Measurements from ENCODE around the gene RNF19B.

Gene RNF19B

GRCh38 chr1:33003657-33004056 is 39.0 kb upstream of the RNF19B start:
- TF ChIP-seq CTCF (IDR thresholded peaks at IDR 0.05; ENCODE audit: control extremely low read depth, extremely low read depth, low read depth, missing control alignments): no peak
- POLR2A ChIA-PET: no interaction called here
- CTCF ChIA-PET: interaction anchor here (0.7 kb wide), 1 partner anchor 12 kb away, joined by 3 read pairs; no protein-coding TSS in a partner anchor
- DNase-seq (ENCODE audit: extremely low spot score): no peak

- POLR2A ChIA-PET: no interaction called here
- CTCF ChIA-PET: interaction anchor here (0.8 to 2.2 kb wide), 2 partner anchors 8 to 31 kb away, joined by 3 to 4 read pairs; no protein-coding TSS in a partner anchor
These were observed 37.4 kb upstream of the RNF19B start for GRCh38 chr1:33002006-33002405.

GRCh38 chr1:33001282-33001681 is 36.7 kb upstream of the RNF19B start:
- TF ChIP-seq CTCF (IDR thresholded peaks at IDR 0.05; ENCODE audit: control extremely low read depth, extremely low read depth, low read depth, missing control alignments): no peak
- no peak for DNase-seq (ENCODE audit: extremely low spot score)
- CTCF ChIA-PET: interaction anchor here (0.8 to 2.2 kb wide), 2 partner anchors 9 to 31 kb away, joined by 3 to 4 read pairs; no protein-coding TSS in a partner anchor
- POLR2A ChIA-PET: no interaction called here

More at GRCh38 chr1:33002006-33002405, 37.4 kb upstream of the RNF19B start:
- TF ChIP-seq CTCF (IDR thresholded peaks at IDR 0.05; ENCODE audit: control extremely low read depth, extremely low read depth, low read depth, missing control alignments): no peak
- DNase-seq (ENCODE audit: extremely low spot score): no peak

- POLR2A ChIA-PET: no interaction called here
- DNase-seq (ENCODE audit: extremely low spot score): no peak
- CTCF ChIA-PET: interaction anchor here (2.2 kb wide), 1 partner anchor 32 kb away, joined by 4 read pairs; no protein-coding TSS in a partner anchor
- TF ChIP-seq CTCF (IDR thresholded peaks at IDR 0.05; ENCODE audit: control extremely low read depth, extremely low read depth, low read depth, missing control alignments): no peak
These were observed 35.9 kb upstream of the RNF19B start for GRCh38 chr1:33000427-33001026.

- no peak for DNase-seq (ENCODE audit: extremely low spot score)
- TF ChIP-seq CTCF (IDR thresholded peaks at IDR 0.05; ENCODE audit: control extremely low read depth, extremely low read depth, low read depth, missing control alignments): no peak
- ChIA-PET POLR2A (interaction anchor here (0.6 to 1.3 kb wide), 2 partner anchors 34 to 513 kb away, joined by 4 to 13 read pairs; partner anchors contain the start of gene RNF19B), CTCF (interaction anchor here (1.0 to 7.4 kb wide), 3 partner anchors 8 to 56 kb away, joined by 3 to 62 read pairs (median 4); no protein-coding TSS in a partner anchor)
These were observed 34.4 kb upstream of the RNF19B start for GRCh38 chr1:32998997-32999396.

GRCh38 chr1:32998064-32998463 is 33.5 kb upstream of the RNF19B start:
- no peak for TF ChIP-seq CTCF (IDR thresholded peaks at IDR 0.05; ENCODE audit: control extremely low read depth, extremely low read depth, low read depth, missing control alignments)
- POLR2A ChIA-PET: interaction anchor here (1.3 kb wide), 1 partner anchor 33 kb away, joined by 13 read pairs; the partner anchor contains the start of gene RNF19B
- no peak for DNase-seq (ENCODE audit: extremely low spot score)
- CTCF ChIA-PET: interaction anchor here (0.7 to 7.4 kb wide), 4 partner anchors 9 to 65 kb away, joined by 3 to 62 read pairs (median 4); no protein-coding TSS in a partner anchor

All from GM10248 (cell line).